ENCODE results near the gene SLC15A1.

SLC15A1 gene

GRCh38 chr13:98721825-98722510, 30.5 kb downstream of the SLC15A1 start:
- no peak for DNase-seq
- TF ChIP-seq GATA1 (IDR thresholded peaks at IDR 0.05; ENCODE audit: low read depth, low read length) (no peak), POLR2A (IDR thresholded peaks at IDR 0.05; ENCODE audit: low read length) (no peak)

GRCh38 chr13:98719527-98720250, 32.8 kb downstream of the SLC15A1 start:
- TF ChIP-seq POLR2A (IDR thresholded peaks at IDR 0.05; ENCODE audit: low read length) (no peak), GATA1 (IDR thresholded peaks at IDR 0.05; ENCODE audit: low read depth, low read length) (no peak)
- DNase-seq: no peak

- no peak for DNase-seq
These were observed 34.6 kb downstream of the SLC15A1 start for GRCh38 chr13:98717891-98718290.

GRCh38 chr13:98717256-98717655, 35.2 kb downstream of the SLC15A1 start:
- TF ChIP-seq GATA1 (IDR thresholded peaks at IDR 0.05; ENCODE audit: low read depth, low read length) (no peak), POLR2A (IDR thresholded peaks at IDR 0.05; ENCODE audit: low read length) (no peak)

More at GRCh38 chr13:98717891-98718290, 34.6 kb downstream of the SLC15A1 start:
- TF ChIP-seq GATA1 (IDR thresholded peaks at IDR 0.05; ENCODE audit: low read depth, low read length) (no peak), POLR2A (IDR thresholded peaks at IDR 0.05; ENCODE audit: low read length) (no peak)

GRCh38 chr13:98710521-98710920, 42.0 kb downstream of the SLC15A1 start:
- no peak for TF ChIP-seq POLR2A (IDR thresholded peaks at IDR 0.05; ENCODE audit: low read length)
- TF ChIP-seq GATA1 (IDR thresholded peaks at IDR 0.05; ENCODE audit: low read depth, low read length): no peak
- no peak for DNase-seq

More at GRCh38 chr13:98717256-98717655, 35.2 kb downstream of the SLC15A1 start:
- DNase-seq: no peak

- TF ChIP-seq POLR2A (IDR thresholded peaks at IDR 0.05; ENCODE audit: low read length) (no peak), GATA1 (IDR thresholded peaks at IDR 0.05; ENCODE audit: low read depth, low read length) (no peak)
- no peak for DNase-seq
These were observed 45.0 kb downstream of the SLC15A1 start for GRCh38 chr13:98707281-98707999.

- peak in 1 of 2 experiments; percentile 18 for DNase-seq
- no peak for TF ChIP-seq POLR2A (IDR thresholded peaks at IDR 0.05; ENCODE audit: low read length)
- TF ChIP-seq GATA1 (IDR thresholded peaks at IDR 0.05; ENCODE audit: low read depth, low read length): no peak
These were observed 45.9 kb downstream of the SLC15A1 start for GRCh38 chr13:98706446-98707110.

- no peak for DNase-seq
- no peak for TF ChIP-seq POLR2A (IDR thresholded peaks at IDR 0.05; ENCODE audit: low read length)
- TF ChIP-seq GATA1 (IDR thresholded peaks at IDR 0.05; ENCODE audit: low read depth, low read length): no peak
These were observed 54.7 kb downstream of the SLC15A1 start for GRCh38 chr13:98697791-98698190.

GRCh38 chr13:98693756-98694155, 58.7 kb downstream of the SLC15A1 start:
- DNase-seq: no peak
- TF ChIP-seq POLR2A (IDR thresholded peaks at IDR 0.05; ENCODE audit: low read length) (no peak), GATA1 (IDR thresholded peaks at IDR 0.05; ENCODE audit: low read depth, low read length) (no peak)

- DNase-seq: no peak
- TF ChIP-seq POLR2A (IDR thresholded peaks at IDR 0.05; ENCODE audit: low read length) (no peak), GATA1 (IDR thresholded peaks at IDR 0.05; ENCODE audit: low read depth, low read length) (no peak)
These were observed 61.1 kb downstream of the SLC15A1 start for GRCh38 chr13:98691360-98691759.

- TF ChIP-seq GATA1 (IDR thresholded peaks at IDR 0.05; ENCODE audit: low read depth, low read length): no peak
- TF ChIP-seq POLR2A (IDR thresholded peaks at IDR 0.05; ENCODE audit: low read length): no peak
- DNase-seq: no peak
These were observed 62.0 kb downstream of the SLC15A1 start for GRCh38 chr13:98690348-98691022.

- no peak for DNase-seq
- TF ChIP-seq GATA1 (IDR thresholded peaks at IDR 0.05; ENCODE audit: low read depth, low read length) (no peak), POLR2A (IDR thresholded peaks at IDR 0.05; ENCODE audit: low read length) (no peak)
These were observed 63.0 kb downstream of the SLC15A1 start for GRCh38 chr13:98689347-98689968.

GRCh38 chr13:98688373-98688772, 64.1 kb downstream of the SLC15A1 start:
- no peak for DNase-seq
- no peak for TF ChIP-seq GATA1 (IDR thresholded peaks at IDR 0.05; ENCODE audit: low read depth, low read length)
- no peak for TF ChIP-seq POLR2A (IDR thresholded peaks at IDR 0.05; ENCODE audit: low read length)
